ENCODE measurements around the gene GPC2.
"Not testable (repeated sequence)": the region's sequence is repeated elsewhere in the genome, so short reads cannot be mapped to it uniquely, and the experiment has no call there.

GPC2 gene

DNA sequence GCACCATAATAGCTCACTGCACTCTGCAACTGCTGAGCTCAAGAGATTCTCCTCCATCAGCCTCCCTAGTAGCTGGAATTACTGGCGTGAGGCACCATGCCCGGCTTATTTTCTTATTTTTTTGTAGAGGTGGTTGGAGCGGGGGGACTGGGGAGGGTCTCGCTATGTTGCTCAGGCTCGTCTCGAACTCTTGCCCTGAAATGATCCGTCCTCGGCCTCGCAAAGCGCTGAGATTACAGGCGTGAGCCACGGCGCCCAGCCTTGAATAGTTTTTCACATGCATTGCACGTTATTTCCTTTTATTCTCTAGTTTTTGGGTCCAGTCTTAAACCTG is 29.0 kb downstream of the GPC2 start:
- DNase-seq, result no peak

GRCh38 chr7:100147278-100147677 is 29.9 kb downstream of the GPC2 start:
- DNase-seq, result no peak

- DNase-seq, result not testable (repeated sequence)
Observed at GRCh38 chr7:100146350-100146749, 30.8 kb downstream of the GPC2 start.

GRCh38 chr7:100142461-100142860 is 34.7 kb downstream of the GPC2 start:
- DNase-seq, result no peak

- no peak for DNase-seq
Observed at GRCh38 chr7:100141555-100141949, 35.6 kb downstream of the GPC2 start.

- no peak for DNase-seq
Observed at GRCh38 chr7:100137851-100138760, 39.1 kb downstream of the GPC2 start.

DNA sequence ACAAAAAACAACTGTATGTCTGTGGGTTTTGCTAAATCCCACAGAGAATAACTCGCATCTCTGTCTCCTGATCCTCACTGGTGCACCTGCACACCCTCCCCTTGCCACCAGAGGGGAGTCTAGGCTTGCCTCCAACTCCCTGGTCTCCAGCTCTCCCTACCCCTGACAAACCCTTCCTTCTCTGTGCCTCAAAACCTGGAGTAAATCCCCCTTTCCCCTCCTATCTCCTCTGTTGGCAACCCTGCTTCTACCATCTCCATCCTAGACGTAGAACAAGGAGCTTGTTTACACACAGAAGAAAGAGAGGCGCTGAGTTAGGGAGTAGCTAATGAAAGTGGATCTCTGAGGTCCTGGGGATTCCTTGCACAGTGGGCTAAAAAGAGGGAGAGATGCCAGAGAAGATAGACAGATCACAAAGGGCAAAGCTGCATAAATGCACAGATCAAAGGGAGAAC is 44.5 kb downstream of the GPC2 start:
- DNase-seq, result peak; percentile 78

GRCh38 chr7:100132126-100132525 is 45.1 kb downstream of the GPC2 start:
- no peak for DNase-seq

DNA sequence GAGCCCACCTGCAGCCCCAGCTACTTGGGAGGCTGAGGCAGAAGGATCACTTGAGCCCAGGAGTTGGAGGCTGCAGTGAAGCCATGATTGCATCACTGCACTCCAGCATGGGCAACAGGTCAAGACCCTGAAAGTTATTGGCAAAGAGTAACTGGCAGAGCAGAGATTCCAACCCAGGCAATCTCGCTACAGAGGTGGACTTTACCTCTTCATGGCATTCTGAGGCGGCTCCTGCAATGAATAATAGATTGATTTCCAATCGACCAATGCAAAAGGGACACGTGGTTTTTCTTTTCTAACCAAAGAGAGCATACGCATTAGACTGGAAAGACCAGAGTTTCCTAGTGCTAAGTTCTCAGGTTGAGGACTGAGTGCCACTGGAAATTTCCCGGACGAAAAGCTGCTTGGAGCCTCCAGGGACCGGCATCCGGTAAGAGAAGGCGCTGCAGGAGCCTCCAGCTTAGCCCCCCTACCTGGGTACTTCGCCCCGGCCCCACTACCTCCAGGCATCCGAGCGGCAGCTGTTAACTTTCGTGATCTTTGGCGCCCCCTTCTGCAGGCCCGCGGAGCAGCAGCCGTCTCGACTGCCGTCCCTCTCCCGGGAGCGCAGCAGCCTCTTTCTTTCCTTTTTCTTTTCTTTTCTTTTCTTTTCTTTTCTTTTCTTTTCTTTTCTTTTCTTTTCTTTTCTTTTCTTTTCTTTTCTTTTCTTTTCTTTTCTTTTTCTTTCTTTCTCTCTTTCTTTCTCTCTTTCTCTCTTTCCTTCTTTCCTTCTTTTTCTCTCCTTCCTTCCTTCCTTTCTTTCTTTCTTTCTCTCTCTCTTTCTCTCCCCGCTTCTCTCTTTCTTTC is 46.4 kb downstream of the GPC2 start:
- DNase-seq, result peak; percentile 84

- DNase-seq, result not testable (repeated sequence)
Observed at GRCh38 chr7:100130220-100130607, 47.0 kb downstream of the GPC2 start.

DNA sequence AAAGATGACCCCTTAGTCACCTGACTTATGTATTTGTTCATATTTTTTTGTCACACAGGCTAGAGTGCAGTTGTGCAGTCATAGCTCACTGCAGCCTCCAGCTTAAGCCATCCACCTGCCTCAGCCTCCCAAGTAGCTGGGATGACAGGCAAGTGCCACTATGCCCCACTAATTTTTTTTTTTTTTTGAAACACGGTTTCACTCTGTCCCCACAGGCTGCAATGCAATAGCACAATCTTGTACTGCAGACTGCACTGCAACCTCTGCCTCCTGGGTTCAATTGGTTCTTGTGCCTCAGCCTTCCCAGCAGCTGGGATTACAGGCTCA is 48.6 kb downstream of the GPC2 start:
- DNase-seq, result no peak

DNA sequence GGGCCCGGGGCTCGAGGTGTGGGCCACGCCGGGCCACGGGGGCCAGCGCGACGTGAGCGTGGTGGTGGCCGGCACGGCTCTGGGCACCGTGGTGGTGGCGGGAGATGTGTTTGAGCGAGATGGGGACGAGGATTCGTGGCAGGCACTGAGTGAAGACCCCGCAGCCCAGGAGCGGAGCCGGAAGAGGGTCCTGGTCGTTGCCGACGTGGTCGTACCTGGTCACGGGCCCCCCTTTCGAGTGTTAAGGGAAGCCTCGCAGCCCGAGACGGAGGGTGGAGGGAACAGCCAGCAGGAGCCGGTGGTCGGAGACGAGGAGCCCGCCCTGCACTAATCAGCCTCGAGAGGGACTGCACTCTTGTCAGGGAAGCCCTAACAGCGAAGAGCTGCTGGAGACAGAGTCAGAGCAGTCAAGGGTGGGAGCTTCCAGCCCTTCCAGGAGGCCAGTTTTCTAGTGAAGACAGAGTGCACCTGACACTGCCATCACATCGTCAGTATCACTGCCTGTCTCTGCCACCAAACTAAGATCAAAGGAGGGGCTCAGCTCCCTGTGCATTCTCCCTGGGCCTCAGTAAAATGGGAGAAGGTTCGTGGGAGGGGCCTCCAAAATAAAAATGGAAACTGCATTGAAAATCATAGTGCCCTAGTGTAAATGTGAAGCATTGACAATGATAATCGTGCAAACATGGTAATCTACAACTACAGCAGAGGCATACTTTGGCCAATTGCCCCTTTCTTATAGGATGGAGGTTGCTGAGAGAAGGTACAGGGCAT is 49.1 kb downstream of the GPC2 start:
- DNase-seq, result peak; percentile 29

DNA sequence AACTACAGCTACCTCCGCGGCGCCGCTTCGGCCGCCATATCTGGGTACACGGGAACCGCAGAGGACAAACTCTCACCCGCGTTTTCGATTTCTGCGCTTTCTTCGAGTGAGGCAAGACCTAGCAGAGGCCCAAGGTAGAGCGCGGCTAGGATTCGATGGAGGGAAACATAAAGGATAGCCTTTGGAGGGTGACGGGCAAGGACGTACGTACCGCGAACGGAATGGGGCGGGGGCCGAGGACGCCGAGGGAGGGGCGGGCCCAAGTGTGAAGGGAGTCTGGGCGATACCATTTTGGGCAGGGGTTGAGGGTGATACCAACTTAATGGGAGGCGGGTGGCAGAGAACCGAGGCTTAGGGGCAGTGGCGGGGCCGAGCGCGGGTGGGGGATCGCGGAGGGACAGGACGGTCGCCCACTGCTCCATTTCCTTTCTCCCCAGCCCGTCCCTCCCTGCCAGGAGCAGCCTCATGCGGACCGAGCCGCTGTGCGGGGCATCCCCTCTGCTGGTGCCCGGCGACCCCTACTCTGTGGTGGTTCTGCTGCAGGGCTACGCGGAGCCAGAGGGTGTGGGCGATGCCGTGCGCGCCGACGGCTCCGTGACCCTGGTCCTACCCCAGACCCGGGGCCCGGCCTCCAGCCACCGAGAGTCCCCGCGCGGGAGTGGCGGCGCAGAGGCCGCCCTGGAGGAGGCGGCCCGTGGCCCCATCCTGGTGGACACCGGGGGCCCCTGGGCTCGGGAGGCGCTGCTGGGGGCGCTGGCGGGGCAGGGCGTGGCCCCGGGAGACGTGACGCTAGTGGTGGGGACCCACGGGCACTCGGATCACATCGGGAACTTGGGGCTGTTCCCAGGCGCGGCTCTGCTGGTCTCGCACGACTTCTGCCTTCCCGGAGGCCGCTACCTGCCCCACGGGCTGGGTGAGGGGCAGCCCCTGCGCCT is 50.0 kb downstream of the GPC2 start, which contains the start of gene MBLAC1:
TSS of gene MBLAC1 (plus strand) at position 37 of the 935 bp plus-strand sequence. CDS start at position 466, 429 bp downstream.
- peak; percentile 95 for DNase-seq

DNA sequence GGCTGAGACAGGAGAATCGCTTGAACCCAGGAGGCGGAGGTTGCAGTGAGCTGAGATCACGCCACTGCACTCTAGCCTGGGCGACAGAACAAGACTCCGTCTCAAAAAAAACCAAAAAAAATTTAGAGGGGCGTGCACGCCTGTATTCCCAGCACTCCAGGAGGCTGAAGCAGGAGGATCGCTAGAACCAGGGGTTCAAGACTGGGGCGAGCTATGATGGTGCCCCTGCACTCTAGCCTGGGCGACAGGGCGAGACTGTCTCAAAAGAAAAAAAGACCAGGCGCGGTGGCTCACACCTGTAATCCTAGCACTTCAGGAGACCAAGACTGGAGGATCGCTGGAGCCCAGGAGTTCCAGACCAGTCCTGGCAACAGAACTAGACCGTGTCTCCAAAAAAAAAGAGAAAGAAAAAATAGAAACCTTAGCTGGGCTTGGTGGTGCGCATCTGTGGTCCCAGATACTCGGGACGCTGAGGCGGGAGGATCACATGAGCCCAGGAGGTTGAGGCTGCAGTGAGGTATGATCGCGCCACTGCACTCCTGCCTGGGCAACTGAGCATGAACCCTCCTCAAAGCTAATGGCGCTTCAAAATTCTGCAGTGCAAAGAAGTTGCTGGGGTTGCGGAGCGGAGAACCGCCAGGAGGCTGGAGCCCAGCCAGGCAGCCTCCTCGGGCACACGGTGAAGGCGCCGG is 50.8 kb downstream of the GPC2 start:
- no peak for DNase-seq

DNA sequence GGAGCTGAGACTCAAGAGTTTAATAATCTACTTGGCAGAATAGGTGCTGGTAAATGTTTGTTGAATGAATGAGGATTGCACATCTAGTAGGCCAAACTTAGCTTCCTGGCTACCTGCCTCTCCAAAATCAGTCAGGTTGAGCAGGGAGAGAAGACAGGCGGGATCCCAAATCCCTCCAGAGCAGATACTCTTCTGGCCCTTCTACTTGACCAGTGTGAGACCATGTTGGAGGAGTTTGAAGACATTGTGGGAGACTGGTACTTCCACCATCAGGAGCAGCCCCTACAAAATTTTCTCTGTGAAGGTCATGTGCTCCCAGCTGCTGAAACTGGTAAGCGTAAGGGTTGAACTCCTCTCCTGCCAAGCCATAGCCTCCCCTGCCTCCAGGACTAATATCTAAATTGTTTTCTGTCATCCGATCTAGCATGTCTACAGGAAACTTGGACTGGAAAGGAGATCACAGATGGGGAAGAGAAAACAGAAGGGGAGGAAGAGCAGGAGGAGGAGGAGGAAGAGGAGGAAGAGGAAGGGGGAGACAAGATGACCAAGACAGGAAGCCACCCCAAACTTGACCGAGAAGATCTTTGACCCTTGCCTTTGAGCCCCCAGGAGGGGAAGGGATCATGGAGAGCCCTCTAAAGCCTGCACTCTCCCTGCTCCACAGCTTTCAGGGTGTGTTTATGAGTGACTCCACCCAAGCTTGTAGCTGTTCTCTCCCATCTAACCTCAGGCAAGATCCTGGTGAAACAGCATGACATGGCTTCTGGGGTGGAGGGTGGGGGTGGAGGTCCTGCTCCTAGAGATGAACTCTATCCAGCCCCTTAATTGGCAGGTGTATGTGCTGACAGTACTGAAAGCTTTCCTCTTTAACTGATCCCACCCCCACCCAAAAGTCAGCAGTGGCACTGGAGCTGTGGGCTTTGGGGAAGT is 52.6 kb downstream of the GPC2 start:
- no peak for DNase-seq

GRCh38 chr7:100122568-100122967 is 54.6 kb downstream of the GPC2 start:
- no peak for DNase-seq

GRCh38 chr7:100122067-100122466 is 55.1 kb downstream of the GPC2 start:
- DNase-seq, result no peak

GRCh38 chr7:100120733-100121036 is 56.5 kb downstream of the GPC2 start:
- DNase-seq, result no peak

GRCh38 chr7:100119970-100120732 is 57.0 kb downstream of the GPC2 start:
- peak; percentile 81 for DNase-seq
